GM19463 (cell line): Measurements from ENCODE around the gene TEX13A.

ENCODE experiments used
- ATAC-seq: cut with Tn5 transposase; IDR thresholded peaks from one replicate; pipeline ENCODE4 v1.9.1; 2021; ENCODE audit warnings: mild to moderate bottlenecking, moderate library complexity; ENCODE audit not compliant: unreplicated experiment

The TEX13A gene

DNA sequence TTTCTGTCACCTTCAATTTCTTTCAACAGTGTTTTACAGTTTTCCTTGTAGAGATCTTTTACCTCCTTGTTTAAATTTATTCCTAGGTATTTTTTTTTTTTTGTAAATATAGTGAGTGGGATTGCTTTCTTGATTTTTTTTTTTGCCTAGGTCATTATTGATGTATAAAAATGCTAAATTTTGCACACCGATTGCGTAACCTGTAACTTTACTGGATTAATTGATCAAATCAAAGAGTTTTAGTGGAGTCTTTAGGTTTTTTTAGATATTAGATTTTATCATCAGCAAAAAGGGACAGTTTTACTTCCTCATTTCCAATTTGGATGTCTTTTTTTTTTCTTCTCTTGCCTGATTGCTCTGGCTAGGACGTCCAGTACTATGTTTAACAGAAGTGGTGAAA, 40.9 kb downstream of the TEX13A start:
- no peak for ATAC-seq

DNA sequence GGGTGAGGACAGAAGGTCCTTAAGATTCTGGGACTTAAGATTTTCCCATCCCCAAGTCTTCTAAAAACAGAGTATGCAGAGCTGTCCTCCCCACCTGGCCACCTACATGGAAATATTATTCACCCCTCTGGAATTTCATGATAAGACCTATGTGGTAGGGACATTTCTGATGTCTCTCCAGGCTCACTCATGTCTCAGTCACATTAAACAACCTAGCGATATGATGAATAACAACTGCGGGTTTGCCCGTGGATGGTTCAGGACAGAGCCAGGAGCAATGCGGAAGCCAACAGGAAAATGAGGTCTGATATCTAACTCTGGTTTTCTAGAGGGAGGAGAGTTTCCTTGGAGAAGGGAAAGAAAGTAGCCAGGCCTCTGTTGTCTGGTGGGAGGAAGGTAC, 47.4 kb downstream of the TEX13A start:
- no peak for ATAC-seq
